A549 (cell line): ENCODE measurements around the gene XPO6. TPM values are rescaled to one million over a fixed set of nuclear protein-coding genes. Genes with fewer than 3 reads are reported as not detected.
A peak's percentile ranks its signal among the peaks of the same experiment; 100 is the strongest.

ENCODE experiments used
- ATAC-seq, 2 experiments: fragments of 200-7000 bp in 1 of 2; fragments of >200 bp in 1 of 2; cut with Nextera tagmentation in 1 of 2; cut with Tn5 transposase in 1 of 2; 3 replicates each; pipeline versions ENCODE4 v1.8.0 to v1.9.1; 2018 to 2020; ENCODE audit warnings: mild to moderate bottlenecking in 1 of 2, moderate library complexity in 1 of 2
- CTCF ChIA-PET: fragments of 300-600 bp; sonication (Branson Sonifier 250); formaldehyde crosslinking; extraction: SDS; loops from one replicate; lab custom pipeline; 2021; ENCODE audit warnings: antibody characterized with exemption, inconsistent platforms; lab: Yijun Ruan, JAX
- POLR2A ChIA-PET: fragments of 350-600 bp; formaldehyde crosslinking; extraction: SDS; loops from one replicate; lab custom pipeline; 2021; ENCODE audit warnings: antibody characterized with exemption, inconsistent platforms; lab: Yijun Ruan, JAX
- DNase-seq, 2 experiments: peaks; one replicate each; pipeline versions ENCODE4 v3.0.0 to v3.0.0-alpha.2; 2011 to 2016; ENCODE audit warnings: low read depth in 1 of 2, low spot score in 1 of 2
- FAIRE-seq: peaks from 2 replicates; lab custom pipeline; 2011; peaks lifted over from hg19 to GRCh38; lab: Jason Lieb, UNC
- H3K27ac ChIP-seq, 2 experiments: fragments of >200 bp; sonication (Bioruptor Twin); formaldehyde crosslinking; 3 replicates each; pipeline ENCODE4 v1.5.1; 2016 to 2017
- H3K4me1 ChIP-seq: fragments of >200 bp; sonication (Bioruptor Twin); formaldehyde crosslinking; 3 replicates; pipeline ENCODE4 v1.6.1; 2016
- H3K4me2 ChIP-seq: fragments of >200 bp; sonication (Bioruptor Twin); formaldehyde crosslinking; 3 replicates; pipeline ENCODE4 v1.6.1; 2016
- H3K4me3 ChIP-seq: fragments of >200 bp; sonication (Bioruptor Twin); formaldehyde crosslinking; 3 replicates; pipeline ENCODE4 v1.5.1; 2016
- H3K9me3 ChIP-seq: fragments of >200 bp; sonication (Bioruptor Twin); formaldehyde crosslinking; 3 replicates; pipeline ENCODE4 v1.6.1; 2016
- ATOH8 ChIP-seq: fragments of 250-450 bp; sonication (Bioruptor Pico); IDR thresholded peaks from 2 replicates; pipeline ENCODE4 v1.5.0; 2020; ENCODE audit warnings: low read depth, mild to moderate bottlenecking, moderate library complexity
- BHLHE40 ChIP-seq: IDR thresholded peaks from 2 replicates; pipeline ENCODE4 v1.6.1; 2012; ENCODE audit warnings: low read depth, low read length, inconsistent platforms
- CBX8 ChIP-seq: fragments of 200-600 bp; sonication (generic); IDR thresholded peaks from 2 replicates; pipeline ENCODE4 v1.6.1; 2016
- CEBPB ChIP-seq, 2 experiments: fragments of >200 bp in 1 of 2; sonication (Bioruptor Twin) in 1 of 2; formaldehyde crosslinking in 1 of 2; IDR thresholded peaks; 2 replicates each; pipeline ENCODE4 v1.6.1; 2012 to 2016
- CHD2 ChIP-seq: fragments of 150-350 bp; IDR thresholded peaks from 2 replicates; pipeline ENCODE4 v1.6.1; 2014; ENCODE audit warnings: low read length; ENCODE audit not compliant: partially characterized antibody
- CHD4 ChIP-seq: fragments of 200-600 bp; sonication (generic); IDR thresholded peaks from 2 replicates; pipeline ENCODE4 v1.6.1; 2016; ENCODE audit warnings: antibody characterized with exemption, mild to moderate bottlenecking, borderline replicate concordance
- CTCF ChIP-seq: fragments of >200 bp; sonication (Bioruptor Twin); formaldehyde crosslinking; IDR thresholded peaks from 3 replicates; pipeline ENCODE4 v1.5.1; 2016
- EHF ChIP-seq: fragments of 250-450 bp; sonication (Bioruptor Pico); IDR thresholded peaks from 2 replicates; pipeline ENCODE4 v1.5.0; 2020; ENCODE audit warnings: mild to moderate bottlenecking
- EP300 ChIP-seq, 2 experiments: fragments of >200 bp; sonication (Bioruptor Twin); formaldehyde crosslinking; IDR thresholded peaks; 2 replicates in 1 of 2; 3 replicates in 1 of 2; pipeline ENCODE4 v1.6.1; 2016 to 2017
- ESRRA ChIP-seq: fragments of 150-350 bp; IDR thresholded peaks from 2 replicates; pipeline ENCODE4 v1.6.1; 2014; ENCODE audit warnings: mild to moderate bottlenecking, low read length, borderline replicate concordance
- FOSB ChIP-seq: fragments of 250-450 bp; sonication (Bioruptor Pico); IDR thresholded peaks from 2 replicates; pipeline ENCODE4 v1.5.0; 2020; ENCODE audit warnings: mild to moderate bottlenecking, moderate library complexity
- FOXS1 ChIP-seq: fragments of 250-450 bp; sonication (Bioruptor Pico); IDR thresholded peaks from 2 replicates; pipeline ENCODE4 v1.5.0; 2020; ENCODE audit warnings: mild to moderate bottlenecking, moderate library complexity
- HDAC2 ChIP-seq: fragments of 200-600 bp; sonication (generic); IDR thresholded peaks from 2 replicates; pipeline ENCODE4 v1.6.1; 2016
- HEYL ChIP-seq: fragments of 250-450 bp; sonication (Bioruptor Pico); IDR thresholded peaks from 2 replicates; pipeline ENCODE4 v1.8.0; 2021; ENCODE audit warnings: mild to moderate bottlenecking, moderate library complexity
- HOXA7 ChIP-seq: fragments of 250-450 bp; sonication (Bioruptor Pico); IDR thresholded peaks from 2 replicates; pipeline ENCODE4 v1.5.0; 2020; ENCODE audit warnings: mild to moderate bottlenecking, moderate library complexity
- HOXB5 ChIP-seq: fragments of 250-450 bp; sonication (Bioruptor Pico); IDR thresholded peaks from 2 replicates; pipeline ENCODE4 v1.5.0; 2020; ENCODE audit warnings: mild to moderate bottlenecking, moderate library complexity
- KDM1A ChIP-seq: fragments of 200-600 bp; sonication (generic); IDR thresholded peaks from 2 replicates; pipeline ENCODE4 v1.6.1; 2016; ENCODE audit warnings: low read depth, mild to moderate bottlenecking
- MAZ ChIP-seq: fragments of 150-350 bp; IDR thresholded peaks from 2 replicates; pipeline ENCODE4 v1.6.1; 2014; ENCODE audit warnings: antibody characterized with exemption, low read depth, low read length, borderline replicate concordance
- NFE2L2 ChIP-seq: fragments of 150-350 bp; conservative IDR thresholded peaks from 2 replicates; pipeline ENCODE4 v1.6.1; 2014; ENCODE audit warnings: low read length
- NPAS2 ChIP-seq: fragments of 250-450 bp; sonication (Bioruptor Pico); IDR thresholded peaks from 2 replicates; pipeline ENCODE4 v1.8.0; 2022; ENCODE audit warnings: mild to moderate bottlenecking, moderate library complexity, borderline replicate concordance
- NR3C1 ChIP-seq: fragments of >200 bp; sonication (Bioruptor Twin); formaldehyde crosslinking; IDR thresholded peaks from 3 replicates; pipeline ENCODE4 v1.6.1; 2017
- PBX3 ChIP-seq: IDR thresholded peaks from 2 replicates; pipeline ENCODE4 v1.6.1; 2012
- POLR2AphosphoS2 ChIP-seq: conservative IDR thresholded peaks from 2 replicates; pipeline ENCODE4 v1.6.1; 2012; ENCODE audit warnings: low read length, improper control_type of control experiment, inconsistent platforms
- RAD21 ChIP-seq, 2 experiments: fragments of >200 bp in 1 of 2; sonication (Bioruptor Twin) in 1 of 2; formaldehyde crosslinking in 1 of 2; IDR thresholded peaks in 1 of 2; conservative IDR thresholded peaks in 1 of 2; 2 replicates in 1 of 2; 3 replicates in 1 of 2; pipeline ENCODE4 v1.6.1; 2012 to 2018; ENCODE audit warnings: inconsistent platforms in 1 of 2
- RCOR1 ChIP-seq: fragments of 150-350 bp; IDR thresholded peaks from 2 replicates; pipeline ENCODE4 v1.6.1; 2014; ENCODE audit warnings: antibody characterized with exemption, low read length, low read depth
- REST ChIP-seq: fragments of 200-600 bp; sonication (generic); IDR thresholded peaks from 2 replicates; pipeline ENCODE4 v1.6.1; 2016; ENCODE audit warnings: antibody characterized with exemption, mild to moderate bottlenecking, moderate library complexity
- RFX5 ChIP-seq: fragments of 450-650 bp; IDR thresholded peaks from 2 replicates; pipeline ENCODE4 v1.7.1; 2014; ENCODE audit warnings: antibody characterized with exemption, mild to moderate bottlenecking, moderate library complexity
- RNF2 ChIP-seq: fragments of 200-600 bp; sonication (generic); IDR thresholded peaks from 2 replicates; pipeline ENCODE4 v1.6.1; 2016; ENCODE audit warnings: low read depth, mild to moderate bottlenecking, antibody characterized with exemption, moderate library complexity, borderline replicate concordance
- SMC3 ChIP-seq: fragments of >200 bp; sonication (Bioruptor Twin); formaldehyde crosslinking; IDR thresholded peaks from 3 replicates; pipeline ENCODE4 v1.6.1; 2018; ENCODE audit warnings: inconsistent platforms
- TP53 ChIP-seq: fragments of 250-450 bp; sonication (Bioruptor Pico); IDR thresholded peaks from 2 replicates; pipeline ENCODE4 v1.5.0; 2021; ENCODE audit warnings: mild to moderate bottlenecking, moderate library complexity
- ZC3H11A ChIP-seq: fragments of 450-650 bp; IDR thresholded peaks from 2 replicates; pipeline ENCODE4 v1.6.1; 2014; ENCODE audit warnings: antibody characterized with exemption, mild to moderate bottlenecking
- ZFP36 ChIP-seq: fragments of 450-650 bp; IDR thresholded peaks from 2 replicates; pipeline ENCODE4 v1.6.1; 2014; ENCODE audit warnings: borderline replicate concordance; ENCODE audit not compliant: partially characterized antibody
- ZNF302 ChIP-seq: fragments of 250-450 bp; sonication (Bioruptor Pico); IDR thresholded peaks from 2 replicates; pipeline ENCODE4 v1.9.0; 2021; ENCODE audit warnings: inconsistent platforms, mild to moderate bottlenecking, moderate library complexity
- ZSCAN20 ChIP-seq: fragments of 250-450 bp; sonication (Bioruptor Pico); IDR thresholded peaks from 2 replicates; pipeline ENCODE4 v1.8.0; 2022; ENCODE audit warnings: mild to moderate bottlenecking, moderate library complexity
- WGBS: methylation state at CpG from one replicate; pipeline ENCODE4 v1.1.6; 2017; ENCODE audit errors: missing lambda C conversion rate; 5-methylcytosine and 5-hydroxymethylcytosine counted together
- polyA minus RNA-seq: library from RNA; depleted of rRNA, polyadenylated mRNA; stranded (reverse); fragments of >200 nt; gene quantifications from 2 replicates; pipeline ENCODE4 v1.2.3, GENCODE V29; 2011; rRNA and poly(A)+ RNA removed
- polyA plus RNA-seq, 4 experiments: library from polyadenylated mRNA; depleted of rRNA in 3 of 4; stranded (reverse); fragments of >200 nt; fragmentation: RNase III in 1 of 4; extraction: RNeasy Plus Mini Kit Qiagen cat#74134 plus additional on column Dnase treatment in 1 of 4; gene quantifications; 2 replicates in 3 of 4; 3 replicates in 1 of 4; pipeline ENCODE4 v1.2.3, GENCODE V29; 2011 to 2017

XPO6 gene
- polyA plus RNA-seq (2011; rRNA removed) = 108 and 115 TPM in 2 replicates
- 133 and 154 TPM in 2 replicates for polyA plus RNA-seq (2012; cell fraction: cytosol; rRNA removed)
- 437 and 484 TPM in 2 replicates for polyA plus RNA-seq (2012; cell fraction: nucleus; rRNA removed)
- polyA plus RNA-seq (2017; fragmentation: RNase III; extraction: RNeasy Plus Mini Kit Qiagen cat#74134 plus additional on column Dnase treatment) = 63.0 to 76.5 TPM (median 70.9 TPM) in 3 replicates
- 183 and 199 TPM in 2 replicates for polyA minus RNA-seq

GRCh38 chr16:28211758-28212531 is at the start of gene XPO6:
Gene XPO6 (minus strand): TSS chr16:28211965. CDS start chr16:28211368, 597 bp downstream.
- H3K4me2 ChIP-seq = peak within 1 kb of the TSS; percentile 92
- POLR2A ChIA-PET = interaction anchor here (0.6 to 1.1 kb wide), 3 partner anchors 8 to 342 kb away, joined by 3 to 4 read pairs (median 3); partner anchors contain the start of gene SGF29
- no peaks in the 10 kb centered on the region for H3K9me3 ChIP-seq
- FAIRE-seq = no peak
- ATAC-seq = peak; percentile 91
- DNase-seq = peak; percentile 69 to 95
- peaks cover 23% of the 10 kb centered on the region for H3K4me1 ChIP-seq
- CTCF ChIA-PET = interaction anchor here (0.7 kb wide), 1 partner anchor 93 kb away, joined by 3 read pairs; no protein-coding TSS in a partner anchor
- 2% methylated on average over 21 of the region's 76 CpGs for WGBS
- H3K4me3 ChIP-seq = peak within 1 kb of the TSS; percentile 96
- peak within 1 kb of the TSS; percentile 94 to 98 for H3K27ac ChIP-seq
- no peak for TF ChIP-seq ZFP36
- TF ChIP-seq NPAS2 = no peak
- no peak for TF ChIP-seq ZNF302 (CRISPR knock-in tag)
- TF ChIP-seq TP53 (CRISPR knock-in tag) = no peak
- TF ChIP-seq EHF = no peak
- no peak for TF ChIP-seq HOXA7 (CRISPR knock-in tag)
- no peak for TF ChIP-seq CBX8
- no peak for TF ChIP-seq ATOH8 (CRISPR knock-in tag)
- TF ChIP-seq EP300 (IDR thresholded peaks at IDR 0.05) = no peak
- no peak for TF ChIP-seq RNF2
- no peak; the same call in 1 of the 2 replicates for TF ChIP-seq PBX3
- no peak for TF ChIP-seq HDAC2
- TF ChIP-seq CHD2 = no peak
- no peak for TF ChIP-seq ESRRA
- no peak for TF ChIP-seq NR3C1
- no peak for TF ChIP-seq RCOR1
- TF ChIP-seq RAD21 (conservative IDR thresholded peaks at IDR 0.05 in 1 of 2, IDR thresholded peaks at IDR 0.05 in 1 of 2) = no peak
- no peak for TF ChIP-seq RFX5
- no peak for TF ChIP-seq FOXS1 (CRISPR knock-in tag)
- no peak for TF ChIP-seq HOXB5
- TF ChIP-seq FOSB (CRISPR knock-in tag) = no peak
- TF ChIP-seq BHLHE40 = peak; percentile 60
- TF ChIP-seq NFE2L2 = no peak
- no peak for TF ChIP-seq KDM1A
- no peak for TF ChIP-seq CHD4
- no peak for TF ChIP-seq HEYL (CRISPR knock-in tag)
- no peak for TF ChIP-seq CTCF
- no peak for TF ChIP-seq ZC3H11A
- TF ChIP-seq REST = no peak
- TF ChIP-seq CEBPB (IDR thresholded peaks at IDR 0.05) = no peak
- peak; percentile 55; the same call in 1 of the 2 replicates for TF ChIP-seq ZSCAN20 (CRISPR knock-in tag)
- TF ChIP-seq MAZ = peak; percentile 72; the same call in 1 of the 2 replicates
- no peak for TF ChIP-seq SMC3
- no peak for TF ChIP-seq POLR2AphosphoS2
